GM03348 (cell line): ENCODE results near the gene AHDC1.

ENCODE experiments used
- DNase-seq: peaks from one replicate; pipeline ENCODE4 v3.0.0; 2012; ENCODE audit warnings: low spot score

The AHDC1 gene

DNA sequence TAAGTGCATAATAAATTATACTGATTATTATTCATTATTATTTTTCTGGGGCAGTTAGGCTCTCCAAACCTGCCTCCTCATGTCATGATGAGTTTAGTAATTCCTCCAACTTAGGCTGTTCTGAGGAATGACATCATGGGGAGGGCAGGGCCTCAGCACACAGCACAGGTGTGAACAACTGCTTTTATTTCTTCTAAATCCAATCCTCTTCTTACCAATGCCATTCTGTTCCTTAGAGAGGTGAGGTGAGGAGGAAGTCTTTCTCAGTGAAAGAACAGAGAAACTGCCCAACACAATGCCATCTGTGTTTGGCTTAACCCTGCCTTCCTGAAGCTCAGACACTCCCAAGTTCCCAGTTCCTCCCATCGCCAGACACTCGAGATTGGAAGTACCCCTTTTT lies 68.6 kb downstream of the AHDC1 start:
- DNase-seq = no peak

DNA sequence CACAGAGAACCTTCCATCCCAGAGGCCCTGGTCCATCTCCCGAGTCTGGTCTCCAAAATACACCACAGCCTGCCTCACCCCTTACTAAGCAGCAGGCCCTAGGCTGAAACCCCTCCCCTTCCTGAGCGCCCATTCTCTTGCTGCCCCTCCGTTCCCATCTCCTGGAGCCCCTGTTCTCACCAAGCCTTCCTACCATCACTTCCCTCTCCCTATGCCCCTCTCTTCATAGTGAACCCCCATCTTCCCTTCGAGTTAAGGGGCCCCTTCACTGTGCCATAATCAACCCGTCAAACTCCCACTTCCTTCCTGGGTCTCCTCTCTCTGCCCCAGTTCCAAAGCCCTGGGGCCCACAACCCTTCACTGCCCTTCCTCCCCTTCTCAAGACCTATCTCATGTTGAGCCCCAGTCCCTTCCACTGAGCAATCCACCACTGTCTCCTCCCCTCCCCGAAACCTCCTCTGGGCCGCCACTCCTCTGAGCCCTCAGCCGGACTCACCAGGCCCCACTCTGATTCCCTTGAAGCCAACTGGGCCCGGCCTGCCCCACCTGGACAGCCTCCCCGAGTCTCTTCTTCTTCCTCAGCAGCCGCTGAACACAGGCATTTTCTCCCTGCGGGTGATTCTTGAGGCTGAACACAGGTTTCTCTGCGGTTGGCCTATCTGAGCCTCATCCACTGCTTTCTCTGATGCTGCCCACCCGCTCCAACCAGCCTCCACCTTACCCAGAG lies 71.8 kb downstream of the AHDC1 start:
- DNase-seq = no peak

DNA sequence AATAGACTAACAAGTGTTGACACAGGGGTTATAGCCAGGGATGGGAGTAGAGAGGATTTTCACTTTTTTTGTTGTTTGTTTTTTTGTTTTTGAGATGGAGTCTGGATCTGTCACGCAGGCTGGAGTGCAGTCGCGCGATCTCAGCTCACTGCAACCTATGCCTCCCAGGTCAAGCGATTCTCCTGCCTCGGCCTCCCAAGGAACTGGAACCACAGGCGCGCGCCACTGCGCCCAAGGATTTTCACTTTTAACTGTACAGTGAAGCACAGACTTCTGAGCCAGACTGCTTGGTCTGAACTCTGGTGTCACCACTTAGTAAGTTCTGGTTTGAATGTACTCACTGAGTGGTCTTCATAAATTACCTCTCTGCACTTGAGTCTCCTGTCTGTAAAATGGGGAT lies 73.8 kb downstream of the AHDC1 start:
- no peak for DNase-seq

DNA sequence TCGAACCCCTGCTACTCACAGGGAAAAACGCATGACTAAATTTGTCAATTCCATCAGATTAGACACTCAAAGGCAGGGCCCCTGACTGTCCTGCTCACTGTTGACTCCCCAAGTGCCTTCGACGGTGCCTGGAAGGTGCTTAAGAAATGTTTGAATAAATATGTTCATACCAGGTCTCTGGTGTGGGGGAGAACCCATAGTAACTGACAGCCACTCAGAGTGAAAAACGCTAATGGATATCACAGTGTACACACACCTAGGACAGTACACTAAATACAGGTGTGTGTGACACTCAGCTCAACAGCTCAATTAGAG lies 74.3 kb downstream of the AHDC1 start:
- DNase-seq = no peak

DNA sequence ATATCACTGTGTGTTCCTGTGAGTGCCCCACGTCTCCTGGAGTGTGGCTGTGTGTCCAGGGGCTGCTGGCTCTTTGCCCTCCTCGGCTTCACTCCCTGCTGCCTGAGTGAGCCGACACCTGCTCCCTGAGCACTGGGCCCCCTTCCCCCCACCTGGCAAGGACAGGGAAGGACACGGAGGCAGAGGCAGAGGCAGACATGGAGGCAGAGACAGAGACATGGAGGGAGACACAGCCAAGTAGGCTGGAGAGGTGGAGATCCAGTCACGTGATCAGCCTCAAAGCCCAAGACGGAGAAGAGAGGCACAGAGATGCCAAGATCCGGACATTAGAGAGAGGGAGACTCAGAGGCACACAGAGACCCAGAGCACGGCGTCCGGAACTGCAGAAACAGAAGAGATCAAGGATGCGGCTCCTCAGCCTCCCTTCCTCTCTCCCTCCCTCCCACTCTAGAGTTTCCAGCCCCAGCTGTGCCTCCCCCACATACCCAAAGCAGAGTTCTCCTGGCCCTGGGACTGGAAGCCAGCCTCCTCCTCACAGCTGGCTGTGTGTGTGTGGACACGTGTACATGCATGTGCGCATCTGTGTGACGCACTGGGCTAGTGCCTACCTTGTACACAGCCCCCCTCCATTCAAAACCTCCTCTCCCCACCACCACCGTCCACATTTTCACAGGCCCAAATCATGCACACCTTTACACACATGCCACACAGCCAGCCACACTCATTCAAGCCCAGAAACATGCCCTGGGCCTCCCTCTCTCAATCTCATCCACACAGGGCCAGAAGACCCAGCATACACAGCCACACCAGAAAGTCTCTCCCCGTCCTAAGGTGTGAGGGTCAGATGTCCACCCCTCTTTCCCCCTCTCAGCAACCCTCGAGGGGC lies 74.9 kb downstream of the AHDC1 start:
- DNase-seq = peak; percentile 71

DNA sequence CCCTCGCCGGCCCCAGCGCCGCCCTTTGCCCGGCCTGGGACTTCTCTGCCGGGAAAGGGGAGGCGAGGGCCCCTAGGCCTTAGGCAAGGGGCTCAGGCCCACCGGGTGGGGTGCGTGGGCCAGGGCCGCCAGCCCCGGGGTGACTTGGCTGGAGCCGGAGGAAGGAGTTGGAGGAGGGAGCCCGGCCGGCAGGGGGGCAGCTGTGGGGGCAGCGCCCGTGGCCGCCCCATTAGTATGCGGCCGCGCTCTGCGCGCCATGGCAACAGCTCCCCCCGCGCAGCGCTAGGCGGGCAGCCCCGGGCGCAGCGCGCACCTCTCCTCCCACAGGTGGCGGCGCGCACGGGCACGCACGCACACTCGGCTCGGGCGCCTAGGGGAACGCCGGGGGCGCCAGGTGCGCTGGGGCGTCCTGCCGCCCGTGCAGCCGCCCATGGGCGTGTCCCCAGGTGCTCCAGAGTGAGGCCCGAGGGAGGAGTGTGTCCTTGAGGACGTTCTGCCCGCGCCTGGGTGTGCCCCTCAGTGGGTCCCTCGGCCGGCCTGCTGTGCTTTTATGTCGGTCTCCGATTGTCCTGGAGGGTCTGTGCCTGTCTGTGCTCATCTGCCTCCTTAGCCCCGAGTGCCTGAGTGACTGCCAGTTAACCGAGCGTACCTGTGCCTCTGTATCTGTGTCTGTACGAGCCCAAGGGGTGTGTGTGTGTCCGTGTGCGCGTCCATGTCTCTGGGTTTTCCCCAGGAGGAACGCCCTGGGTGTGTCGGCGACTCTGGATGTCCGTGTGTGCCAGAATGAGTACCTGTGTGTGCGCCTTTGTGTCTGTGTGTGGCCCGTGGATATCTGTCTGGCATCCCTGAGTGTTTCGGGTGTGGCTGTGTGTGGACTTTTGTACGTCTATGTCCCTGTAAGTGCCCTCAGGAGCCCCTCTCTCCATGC lies 75.8 kb downstream of the AHDC1 start:
- no peak for DNase-seq

DNA sequence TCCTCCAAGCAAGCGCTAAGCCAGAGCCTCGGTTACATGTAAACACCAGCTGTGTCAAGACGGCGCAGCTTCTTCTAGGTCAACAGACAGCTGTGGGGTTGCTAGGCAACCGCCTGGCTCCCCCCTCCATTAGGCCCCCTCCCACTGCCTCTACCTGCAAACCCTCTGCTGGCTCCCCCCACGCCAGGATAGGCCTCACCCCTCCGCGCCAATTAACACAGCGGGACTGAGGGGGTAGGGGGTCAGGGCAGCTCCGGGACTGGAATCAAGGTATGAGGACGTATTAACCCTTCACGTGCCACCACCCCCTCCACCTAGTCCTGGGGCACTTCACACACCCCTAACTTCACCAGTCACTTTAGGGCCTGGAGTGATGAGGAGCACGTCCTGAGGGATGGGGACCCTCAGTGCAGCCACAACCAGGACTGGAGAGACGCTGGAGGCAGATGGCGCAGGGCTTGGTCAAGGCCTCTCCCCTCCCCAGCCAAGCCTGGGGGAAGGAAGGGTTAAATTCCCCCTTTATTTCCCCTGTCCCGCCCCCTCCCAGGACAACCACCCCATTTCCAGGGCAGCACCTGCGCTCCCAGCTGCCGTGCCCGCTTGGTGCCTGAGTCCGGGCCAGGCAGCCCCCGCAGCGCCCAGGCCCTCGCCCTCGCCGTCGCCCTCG lies 76.6 kb downstream of the AHDC1 start:
- DNase-seq = no peak

DNA sequence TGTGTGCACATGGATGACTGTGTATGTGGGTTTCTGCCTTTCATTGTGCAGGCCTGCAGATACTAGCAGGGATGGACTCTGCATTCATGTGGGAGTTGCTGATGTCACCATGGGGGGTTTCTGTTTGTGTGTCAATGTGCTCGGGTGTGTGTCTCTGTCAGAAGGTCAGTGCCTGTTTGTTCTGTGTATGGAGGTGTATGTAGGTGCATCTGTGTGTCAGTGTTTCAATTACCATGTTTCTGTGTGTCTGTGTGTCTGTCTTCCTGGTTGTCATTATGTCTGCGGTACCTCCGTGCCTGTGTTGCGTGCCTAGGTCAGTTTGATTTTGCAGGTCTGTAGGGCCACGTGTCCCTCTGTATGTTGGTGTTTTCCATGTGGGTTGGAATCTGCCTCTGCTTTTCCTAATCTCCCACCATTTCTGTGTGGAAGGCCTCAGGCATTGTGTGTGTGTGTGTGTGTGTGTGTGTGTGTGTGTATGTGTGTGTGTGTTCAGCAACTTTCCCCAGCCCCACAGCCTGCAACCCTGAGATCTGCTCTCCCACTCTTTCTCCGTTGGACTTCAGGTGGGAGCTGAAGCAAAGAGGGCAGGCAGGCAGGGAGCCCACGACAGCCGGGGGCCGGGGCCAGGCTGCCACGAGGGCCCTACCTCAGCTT lies 77.2 kb downstream of the AHDC1 start:
- no peak for DNase-seq

DNA sequence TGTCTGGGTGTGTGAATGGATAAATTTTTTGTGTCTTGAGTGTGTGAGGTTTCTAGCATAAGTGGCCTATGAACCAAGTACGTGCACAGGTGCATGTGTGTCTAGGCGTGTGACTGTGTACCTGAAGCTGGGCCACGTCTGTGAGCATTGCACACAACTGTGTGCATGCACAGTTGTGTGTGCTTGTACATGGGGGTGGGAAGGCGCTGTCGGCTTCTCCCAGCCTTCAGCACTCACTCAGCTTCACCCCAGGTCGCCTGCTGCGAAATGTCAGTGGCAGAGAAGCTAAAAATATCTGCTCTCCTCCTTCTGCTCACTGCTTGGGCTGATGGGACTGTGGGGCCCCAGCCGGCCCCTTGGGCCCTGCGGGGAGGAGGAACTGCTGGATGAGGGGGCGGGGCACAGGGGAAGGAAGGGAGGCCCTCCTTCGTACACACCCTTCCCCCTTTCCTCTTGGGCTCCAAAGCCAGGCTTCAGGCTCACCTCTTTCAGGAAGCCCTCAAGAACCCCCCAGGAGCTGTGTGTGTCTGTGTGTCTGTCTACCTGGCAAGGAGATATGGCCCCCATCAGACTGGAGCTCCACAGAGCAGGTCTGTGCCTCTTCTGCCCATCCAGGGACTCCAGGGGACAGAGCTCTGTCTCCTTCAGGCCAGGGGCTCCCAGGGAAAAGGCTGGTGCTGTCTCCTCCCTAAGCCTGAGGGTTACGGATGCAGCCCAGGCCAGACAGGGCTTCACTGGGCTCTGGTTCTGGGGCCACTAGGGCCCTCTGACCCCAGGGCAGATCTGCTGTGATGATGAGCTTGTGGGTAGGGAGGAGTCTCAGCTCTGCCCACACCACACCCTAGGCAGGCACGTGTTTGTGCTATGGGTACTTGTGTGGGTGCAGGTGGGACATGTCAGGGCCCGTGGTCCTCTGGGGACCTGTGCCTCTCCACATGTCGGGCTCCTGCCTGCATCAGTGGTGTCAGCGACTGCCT lies 78.4 kb downstream of the AHDC1 start:
- DNase-seq = peak; percentile 73

DNA sequence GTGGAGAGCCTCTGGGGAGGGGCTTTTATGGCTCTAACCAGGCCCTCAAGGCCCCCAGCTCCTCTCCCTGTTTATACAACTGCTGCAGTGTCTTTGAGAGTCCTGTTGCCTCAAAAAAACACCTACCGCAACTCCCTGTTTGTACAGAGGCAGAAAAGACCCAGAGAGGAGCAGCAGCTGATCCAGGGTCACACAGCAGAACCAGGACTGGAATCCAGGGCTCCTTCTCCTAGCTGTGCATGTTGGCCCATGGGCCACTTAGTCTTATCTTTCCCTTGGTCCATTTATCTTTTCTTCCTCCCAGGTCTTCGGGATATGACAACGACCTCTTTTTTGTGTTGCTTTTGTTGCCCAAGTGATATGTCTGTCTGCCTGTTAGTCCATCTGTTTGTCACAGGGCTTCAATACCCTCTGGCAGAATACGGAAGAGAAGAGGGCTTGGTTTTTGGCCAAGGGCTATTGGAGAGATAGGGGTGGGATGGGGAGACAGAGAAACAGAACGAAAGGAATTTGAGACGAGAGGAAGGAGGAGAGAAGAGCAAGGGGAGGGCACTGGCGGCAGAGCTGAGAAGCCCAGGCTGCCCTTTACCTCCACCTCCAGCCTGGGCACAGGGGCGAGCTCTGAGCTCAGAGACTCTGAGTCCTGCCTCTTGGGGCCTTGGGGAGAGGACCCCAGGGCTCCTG lies 80.5 kb downstream of the AHDC1 start:
- no peak for DNase-seq

DNA sequence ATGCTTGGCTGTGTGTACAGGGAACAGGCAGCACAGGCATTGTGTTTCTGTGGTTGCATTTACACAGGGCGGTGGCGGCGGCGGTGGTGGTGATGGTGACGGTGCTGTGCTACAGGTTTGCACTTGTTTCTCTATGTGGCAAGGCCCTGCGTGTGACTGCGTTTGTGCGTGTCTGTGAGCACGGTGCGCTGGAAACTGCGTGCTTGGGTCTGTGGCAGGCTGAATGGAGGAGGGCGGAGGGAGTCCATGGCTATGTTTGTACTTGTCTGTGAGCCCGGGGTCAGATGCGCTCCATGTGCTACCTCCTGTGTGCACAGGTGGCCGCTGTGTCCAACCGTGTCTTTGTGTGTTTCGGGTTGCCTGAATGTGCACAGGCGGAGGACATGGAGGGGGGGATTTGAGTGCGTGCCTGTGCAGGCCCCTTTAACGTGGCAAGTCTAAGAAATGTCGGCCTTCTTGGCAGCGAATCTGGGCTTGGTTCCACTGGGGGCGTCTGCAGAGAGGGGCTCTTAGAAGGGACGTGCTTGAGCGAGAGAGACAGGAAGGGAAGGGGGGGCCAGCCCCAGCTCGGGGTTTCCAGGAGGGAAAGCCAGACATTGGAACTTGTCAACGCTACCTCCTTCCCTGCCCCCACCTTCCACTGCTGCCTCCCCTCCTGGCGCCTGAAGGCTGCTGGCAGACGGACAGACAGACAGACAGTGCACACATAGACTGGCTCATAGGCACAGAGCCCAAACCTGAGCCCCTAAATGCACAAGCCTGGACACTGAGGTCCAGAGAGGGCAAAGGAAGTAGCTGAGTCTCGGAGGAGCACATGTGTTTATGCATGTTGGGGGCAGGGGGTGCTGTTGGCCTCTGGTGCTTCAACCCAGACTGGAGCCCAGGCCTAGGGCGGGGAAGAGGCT lies 81.3 kb downstream of the AHDC1 start:
- DNase-seq = peak; percentile 63

DNA sequence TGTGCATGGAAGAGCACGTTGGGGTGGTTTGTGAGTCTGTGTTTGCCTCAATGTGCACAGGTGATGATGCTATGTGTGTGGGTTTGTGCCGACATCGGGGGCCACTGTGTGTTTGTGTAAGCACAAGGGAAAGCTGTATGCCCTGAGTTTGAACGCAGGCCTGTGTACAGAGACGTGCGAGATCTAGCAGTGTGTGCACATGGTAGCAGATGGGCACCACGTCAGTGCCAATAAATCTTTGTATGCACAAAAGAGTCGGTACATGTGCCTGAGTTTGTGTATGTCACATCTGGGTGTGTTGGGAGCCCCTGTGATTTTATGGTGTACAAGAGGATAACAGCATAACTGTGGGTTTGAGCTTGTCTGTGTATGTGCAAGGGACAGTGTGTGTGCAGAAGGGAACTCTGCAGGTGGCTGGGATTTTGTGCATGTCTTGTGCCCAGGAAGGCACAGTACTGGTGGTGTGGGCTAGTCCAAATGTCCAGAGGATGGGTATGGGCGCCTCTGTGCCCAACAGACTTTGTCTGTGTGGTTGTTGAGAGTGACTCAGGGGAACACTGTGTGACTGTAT lies 82.0 kb downstream of the AHDC1 start:
- DNase-seq = peak; percentile 27

DNA sequence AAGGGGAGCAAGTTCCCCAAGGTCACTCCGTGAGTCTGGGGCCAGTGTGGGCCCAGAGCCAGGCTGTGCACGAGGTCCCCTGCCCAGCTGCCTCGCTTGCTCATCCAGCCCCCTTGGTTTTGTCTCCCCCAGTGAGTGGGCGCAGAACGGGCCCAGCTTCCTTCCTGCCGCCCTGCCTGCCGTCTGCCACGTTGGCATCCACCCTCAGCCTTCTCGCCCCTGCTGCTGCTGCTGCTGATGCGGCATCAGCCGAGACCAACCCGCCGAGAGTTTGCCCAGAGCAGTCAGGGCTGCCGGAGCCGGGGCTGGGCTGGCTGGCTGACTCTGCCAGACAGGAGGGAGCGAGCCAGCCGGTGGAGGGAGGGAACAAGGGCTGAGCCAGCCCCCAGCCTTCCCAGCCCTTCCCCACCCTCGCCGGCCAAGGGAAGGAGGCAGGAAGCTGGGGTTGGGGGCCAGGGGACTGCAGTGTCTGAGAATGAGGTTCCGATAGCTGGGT lies 82.6 kb downstream of the AHDC1 start:
- peak; percentile 63 for DNase-seq

DNA sequence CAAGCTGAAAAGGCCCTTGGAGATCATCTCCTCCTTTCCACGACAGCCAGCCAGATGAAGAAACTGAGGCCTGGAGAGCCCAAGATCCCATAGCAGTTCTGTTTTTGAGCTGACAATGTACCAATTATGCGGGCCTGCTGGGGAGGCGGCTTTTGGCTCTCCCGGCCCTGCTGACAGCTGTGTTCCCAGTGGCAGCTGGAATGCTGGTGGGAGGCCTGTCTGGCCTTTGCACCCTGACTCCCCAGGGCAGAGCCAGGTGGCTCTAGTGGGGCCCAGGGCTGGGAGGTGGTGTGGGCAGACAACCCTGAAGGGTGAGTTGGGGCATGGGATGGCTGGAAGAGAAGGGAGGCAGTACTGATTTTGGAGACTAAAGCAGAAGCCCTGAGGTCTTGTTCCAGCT lies 83.3 kb downstream of the AHDC1 start:
- DNase-seq = no peak

DNA sequence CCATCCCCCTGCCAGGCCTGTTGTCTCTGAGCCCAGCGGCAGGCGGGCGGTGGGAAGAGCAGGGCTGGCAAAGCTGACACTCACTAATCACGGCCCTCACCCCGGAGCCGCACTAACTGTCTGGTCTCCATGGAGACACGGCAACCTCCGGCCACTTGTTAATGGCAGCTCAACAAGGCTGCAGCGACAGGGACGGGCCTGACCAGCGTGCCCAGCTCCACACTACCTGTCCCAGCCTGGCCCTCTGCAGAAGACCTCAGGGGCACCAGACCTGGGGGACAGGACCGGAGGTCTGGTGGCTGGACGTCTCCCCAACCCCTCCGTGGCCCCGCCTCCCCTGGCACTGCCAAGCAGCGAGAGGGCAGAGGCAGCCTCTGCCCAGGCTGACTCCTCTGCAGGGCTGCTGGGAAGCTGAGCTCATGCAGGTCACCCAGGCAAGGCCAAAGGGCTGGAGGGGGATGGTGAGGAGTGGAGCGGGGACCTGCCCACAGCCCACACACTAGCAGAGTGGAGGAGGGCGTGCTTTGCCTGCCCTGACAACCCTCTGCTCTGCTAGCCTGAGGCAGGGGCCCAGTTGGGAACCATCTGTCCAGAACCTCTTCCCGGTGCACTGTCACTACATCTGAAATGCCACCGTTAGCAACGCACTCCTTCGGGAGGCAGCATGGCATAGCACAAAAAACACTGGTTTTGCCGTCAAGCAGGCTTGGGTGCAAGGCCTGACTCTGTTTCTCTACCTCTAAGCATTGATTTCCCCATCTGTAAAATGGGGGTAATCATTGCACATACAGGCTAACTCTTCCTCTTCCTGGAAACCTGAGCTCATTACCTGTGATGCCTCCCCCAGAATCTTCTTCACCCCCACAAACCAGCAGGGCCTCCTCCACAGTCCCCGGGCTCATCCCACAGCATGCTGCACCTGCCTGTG lies 84.3 kb downstream of the AHDC1 start:
- DNase-seq = no peak

DNA sequence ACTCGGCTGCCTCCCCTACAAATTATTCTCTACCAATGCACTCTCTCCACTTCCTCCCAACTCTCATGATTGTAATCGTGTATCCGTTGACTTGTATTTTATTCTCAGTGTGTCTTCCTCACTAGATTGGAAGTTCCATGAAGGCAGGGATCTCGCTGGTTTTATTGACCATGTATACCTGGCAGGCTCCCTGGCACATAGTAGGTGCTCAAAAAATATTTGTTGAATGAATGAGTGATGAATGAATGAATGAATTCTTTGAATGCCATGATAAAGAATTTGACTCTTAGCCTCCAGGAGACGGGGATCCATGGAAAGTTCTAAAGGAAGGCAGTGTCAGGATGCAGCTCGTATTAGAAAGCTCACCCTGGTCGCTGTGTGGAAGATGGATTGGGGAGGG lies 85.1 kb downstream of the AHDC1 start:
- no peak for DNase-seq
